H1 (cell line): ENCODE data around the gene MYO1G. TPM values are rescaled to one million over a fixed set of nuclear protein-coding genes. Genes with fewer than 3 reads are reported as not detected.

Experiments
- CTCF ChIA-PET: fragments of 300-600 bp; sonication (Branson Sonifier 250); formaldehyde crosslinking; loops from one replicate; lab custom pipeline; 2021; ENCODE audit not compliant: partially characterized antibody; lab: Charles Lee
- POLR2A ChIA-PET: fragments of 300-600 bp; sonication (Branson Sonifier 250); formaldehyde crosslinking; loops from one replicate; lab custom pipeline; 2021; ENCODE audit warnings: inconsistent platforms; ENCODE audit not compliant: partially characterized antibody; lab: Charles Lee
- DNase-seq, 2 experiments: peaks; one replicate each; pipeline versions ENCODE4 v3.0.0 to v3.0.0-alpha.2; 2010 to 2022; ENCODE audit warnings: low spot score in 2 of 2, low read depth in 1 of 2, mixed read lengths in 1 of 2
- FAIRE-seq: peaks from 2 replicates; lab custom pipeline; 2011; peaks lifted over from hg19 to GRCh38; lab: Jason Lieb, UNC
- H2AFZ ChIP-seq: 2 replicates; pipeline ENCODE4 v1.8.1; 2012; ENCODE audit warnings: low read length, inconsistent platforms
- H2AK5ac ChIP-seq: 2 replicates; pipeline ENCODE4 v1.6.1; 2013; ENCODE audit warnings: low read depth, low read length
- H2BK120ac ChIP-seq: replicated peaks from 2 replicates; pipeline ENCODE3; 2013; ENCODE audit warnings: low read depth, low read length, inconsistent platforms
- H2BK12ac ChIP-seq: 2 replicates; pipeline ENCODE4 v1.6.1; 2013; ENCODE audit warnings: low read depth, low read length
- H2BK15ac ChIP-seq: 2 replicates; pipeline ENCODE4 v1.6.1; 2013; ENCODE audit warnings: low read length
- H2BK20ac ChIP-seq: 2 replicates; pipeline ENCODE4 v1.6.1; 2013; ENCODE audit warnings: low read length
- H2BK5ac ChIP-seq: 2 replicates; pipeline ENCODE4 v1.6.1; 2013; ENCODE audit warnings: low read depth, low read length
- H3K14ac ChIP-seq: 2 replicates; pipeline ENCODE4 v1.6.1; 2013; ENCODE audit warnings: inconsistent platforms; ENCODE audit not compliant: insufficient read length
- H3K18ac ChIP-seq: 2 replicates; pipeline ENCODE4 v1.6.1; 2013; ENCODE audit warnings: low read length; ENCODE audit errors: extremely low read depth
- H3K23ac ChIP-seq: 2 replicates; pipeline ENCODE4 v1.6.1; 2013; ENCODE audit warnings: inconsistent platforms; ENCODE audit not compliant: insufficient read length
- H3K23me2 ChIP-seq: 2 replicates; pipeline ENCODE4 v1.6.1; 2013; ENCODE audit warnings: low read depth, low read length
- H3K27ac ChIP-seq: 2 replicates; pipeline ENCODE4 v1.6.1; 2011; ENCODE audit warnings: low read depth, low read length, inconsistent platforms
- H3K27me3 ChIP-seq, 4 experiments: replicated peaks in 1 of 4; 1 replicate in 1 of 4; 2 replicates in 3 of 4; pipeline versions ENCODE4 v1.6.1 to v1.8.1; 2011 to 2013; ENCODE audit warnings: low read length in 3 of 4, mild to moderate bottlenecking in 3 of 4, inconsistent platforms in 2 of 4, mixed read lengths in 2 of 4, moderate library complexity in 1 of 4; ENCODE audit not compliant: control insufficient read depth in 3 of 4, insufficient read depth in 3 of 4; ENCODE audit errors: extremely low read depth in 1 of 4
- H3K36me3 ChIP-seq, 4 experiments: 2 replicates each; pipeline versions ENCODE4 v1.6.1 to v1.8.1; 2011 to 2013; ENCODE audit warnings: mild to moderate bottlenecking in 4 of 4, low read length in 3 of 4, moderate library complexity in 2 of 4, control low read depth in 1 of 4, inconsistent platforms in 1 of 4; ENCODE audit not compliant: insufficient read depth in 4 of 4, control insufficient read depth in 2 of 4
- H3K4ac ChIP-seq: replicated peaks from 2 replicates; pipeline ENCODE3; 2013; ENCODE audit warnings: low read length, low read depth, mixed read lengths, inconsistent platforms; ENCODE audit not compliant: insufficient read length
- H3K4me1 ChIP-seq, 4 experiments: replicated peaks in 1 of 4; 1 replicate in 1 of 4; 2 replicates in 3 of 4; pipeline versions ENCODE4 v1.6.1 to v1.8.1; 2011 to 2013; ENCODE audit warnings: low read length in 3 of 4, inconsistent platforms in 2 of 4, mixed read lengths in 1 of 4; ENCODE audit not compliant: insufficient read depth in 4 of 4, control insufficient read depth in 3 of 4
- H3K4me2 ChIP-seq, 2 experiments: 2 replicates each; pipeline versions ENCODE4 v1.6.1 to v1.8.1; 2011 to 2013; ENCODE audit warnings: low read depth in 2 of 2, low read length in 2 of 2, control low read depth in 1 of 2, inconsistent platforms in 1 of 2, mild to moderate bottlenecking in 1 of 2; ENCODE audit not compliant: insufficient read depth in 1 of 2
- H3K4me3 ChIP-seq, 4 experiments: fragments of 200-600, 300-600 bp in 1 of 4; sonication (generic), shearing (Covaris generic), sonication (Bioruptor Twin) in 1 of 4; 2 replicates each; pipeline versions ENCODE4 v1.5.1 to v1.8.1; 2011 to 2016; ENCODE audit warnings: low read length in 4 of 4, low read depth in 3 of 4, control low read depth in 2 of 4, inconsistent platforms in 2 of 4, mild to moderate bottlenecking in 2 of 4, mixed read lengths in 1 of 4, moderate library complexity in 1 of 4; ENCODE audit not compliant: insufficient read depth in 2 of 4; ENCODE audit errors: extremely low read depth in 1 of 4
- H3K56ac ChIP-seq: replicated peaks from 2 replicates; pipeline ENCODE3; 2013; ENCODE audit warnings: low read depth, mild to moderate bottlenecking, mixed read lengths, low read length, inconsistent platforms; ENCODE audit not compliant: insufficient read length
- H3K79me1 ChIP-seq: 2 replicates; pipeline ENCODE4 v1.6.1; 2013; ENCODE audit warnings: low read depth, low read length, control low read depth
- H3K79me2 ChIP-seq, 2 experiments: 2 replicates each; pipeline versions ENCODE4 v1.6.1 to v1.8.1; 2012 to 2013; ENCODE audit warnings: low read length in 2 of 2, mild to moderate bottlenecking in 2 of 2, inconsistent platforms in 1 of 2; ENCODE audit not compliant: insufficient read depth in 2 of 2, control insufficient read depth in 1 of 2
- H3K9ac ChIP-seq, 4 experiments: replicated peaks in 1 of 4; 1 replicate in 1 of 4; 2 replicates in 3 of 4; pipeline versions ENCODE4 v1.6.1 to v1.8.1; 2011 to 2013; ENCODE audit warnings: low read depth in 3 of 4, low read length in 3 of 4, control low read depth in 2 of 4, mild to moderate bottlenecking in 2 of 4, moderate library complexity in 2 of 4, inconsistent platforms in 1 of 4; ENCODE audit errors: extremely low read depth in 1 of 4
- H3K9me3 ChIP-seq, 2 experiments: 2 replicates each; pipeline versions ENCODE4 v1.6.1 to v1.8.1; 2012 to 2013; ENCODE audit warnings: mild to moderate bottlenecking in 2 of 2, moderate library complexity in 2 of 2, control low read depth in 1 of 2, inconsistent platforms in 1 of 2, low read depth in 1 of 2, low read length in 1 of 2, mixed read lengths in 1 of 2; ENCODE audit not compliant: insufficient read depth in 2 of 2
- H4K20me1 ChIP-seq, 2 experiments: replicated peaks in 1 of 2; 2 replicates each; pipeline versions ENCODE3 to v1.8.1; 2011 to 2013; ENCODE audit warnings: inconsistent platforms in 2 of 2, low read length in 2 of 2, mild to moderate bottlenecking in 1 of 2; ENCODE audit not compliant: insufficient read depth in 2 of 2, control insufficient read depth in 1 of 2
- H4K5ac ChIP-seq: 2 replicates; pipeline ENCODE4 v1.6.1; 2013; ENCODE audit warnings: low read length, low read depth, mixed read lengths, inconsistent platforms; ENCODE audit not compliant: insufficient read length
- H4K8ac ChIP-seq: 2 replicates; pipeline ENCODE4 v1.8.0; 2013; ENCODE audit warnings: mild to moderate bottlenecking, moderate library complexity, low read length, inconsistent platforms; ENCODE audit not compliant: insufficient read depth; ENCODE audit errors: extremely low read depth
- H4K91ac ChIP-seq: replicated peaks from 2 replicates; pipeline ENCODE3; 2013; ENCODE audit warnings: low read length, mixed read lengths, inconsistent platforms; ENCODE audit not compliant: insufficient read length
- BACH1 ChIP-seq: IDR thresholded peaks from 2 replicates; pipeline ENCODE4 v1.6.1; 2012; ENCODE audit warnings: low read length, improper control_type of control experiment
- CEBPB ChIP-seq: IDR thresholded peaks from 2 replicates; pipeline ENCODE4 v1.6.1; 2012; ENCODE audit warnings: low read depth, low read length
- CTBP2 ChIP-seq: IDR thresholded peaks from 2 replicates; pipeline ENCODE4 v1.7.0; 2011; ENCODE audit warnings: borderline replicate concordance, mild to moderate bottlenecking, moderate library complexity, mixed read lengths, low read length; ENCODE audit not compliant: insufficient read depth, insufficient read length
- GABPA ChIP-seq: IDR thresholded peaks from 2 replicates; pipeline ENCODE4 v1.6.1; 2011; ENCODE audit warnings: mild to moderate bottlenecking, low read length, moderate library complexity, borderline replicate concordance; ENCODE audit not compliant: insufficient read depth
- HDAC6 ChIP-seq: IDR thresholded peaks from one replicate; pipeline ENCODE4 v1.7.1; 2012; ENCODE audit warnings: low read depth, mild to moderate bottlenecking, inconsistent platforms, low read length, moderate library complexity
- MAX ChIP-seq: IDR thresholded peaks from 2 replicates; pipeline ENCODE4 v1.6.1; 2012; ENCODE audit warnings: inconsistent platforms
- POU5F1 ChIP-seq: IDR thresholded peaks from 2 replicates; pipeline ENCODE4 v1.6.1; 2011; ENCODE audit warnings: low read depth, mild to moderate bottlenecking, low read length, moderate library complexity
- RXRA ChIP-seq: IDR thresholded peaks from 2 replicates; pipeline ENCODE4 v1.6.1; 2011; ENCODE audit warnings: low read depth, mild to moderate bottlenecking, low read length, moderate library complexity; ENCODE audit not compliant: insufficient read depth
- TAF1 ChIP-seq: IDR thresholded peaks from 2 replicates; pipeline ENCODE4 v1.6.1; 2011; ENCODE audit warnings: mild to moderate bottlenecking, low read depth, low read length
- TBP ChIP-seq: IDR thresholded peaks from 2 replicates; pipeline ENCODE4 v1.6.1; 2011; ENCODE audit warnings: low read depth, low read length, improper control_type of control experiment
- TCF12 ChIP-seq: IDR thresholded peaks from 2 replicates; pipeline ENCODE4 v1.6.1; 2011; ENCODE audit warnings: low read depth, mild to moderate bottlenecking, low read length
- WGBS, 2 experiments: shearing (Covaris generic) in 1 of 2; methylation state at CpG; one replicate each; pipeline versions ENCODE4 v1.1.6 to v1.1.7; 2013 to 2015; ENCODE audit warnings: low lambda C conversion rate in 2 of 2, mixed read lengths in 2 of 2, inconsistent platforms in 1 of 2, low coverage in 1 of 2, missing lambda C conversion rate in 1 of 2; ENCODE audit not compliant: insufficient replicate concordance in 2 of 2, insufficient coverage in 1 of 2, insufficient read length in 1 of 2; ENCODE audit errors: extremely low coverage in 1 of 2, missing lambda C conversion rate in 1 of 2; 5-methylcytosine and 5-hydroxymethylcytosine counted together
- polyA plus RNA-seq, 7 experiments: library from polyadenylated mRNA; depleted of rRNA in 3 of 7; stranded (reverse) in 5 of 7; unstranded in 2 of 7; fragments of >200 nt in 5 of 7; fragments of 200-250 nt in 2 of 7; gene quantifications; 1 replicate in 5 of 7; 2 replicates in 1 of 7; 4 replicates in 1 of 7; pipeline versions ENCODE4 v1.2.1 to v1.2.3, GENCODE V29; 2011 to 2013; ENCODE audit warnings: missing spikeins in 2 of 7, mixed read lengths in 2 of 7
- total RNA-seq: library from RNA; stranded (reverse); fragmentation: NEBNext Ultra II Directional; extraction: Animal tissue kit (Norgen Biotek cat#: 25700); gene quantifications from 2 replicates; pipeline ENCODE4 v1.2.1, GENCODE V29; 2021

MYO1G gene
- total and polyA plus RNA-seq, 2 of the 8 experiments (the other 6 are each of a cell fraction or from before 2014, with no cell fraction given) = 0.08 to 0.19 TPM

GRCh38 chr7:44966731-44967538 is 11.9 kb downstream of the MYO1G start:
- no peaks in the 10 kb centered on the region for H3K36me3 ChIP-seq
- H3K4me1 ChIP-seq = peaks cover 0 to 11% (median 4%) of the 10 kb centered on the region in 4 experiments; a peak in 5 of 7 replicates
- H3K9ac ChIP-seq = no peak overlapping the region
- H4K8ac ChIP-seq = peak overlapping the region; percentile 41; the same call in 1 of the 2 replicates
- no peak for FAIRE-seq
- H3K4me2 ChIP-seq = no peak overlapping the region
- H3K18ac ChIP-seq = no peak overlapping the region
- no peak overlapping the region for H2BK15ac ChIP-seq
- H4K5ac ChIP-seq = no peak overlapping the region
- H3K23me2 ChIP-seq = peaks cover 5% of the 10 kb centered on the region; the same call in 1 of the 2 replicates
- H3K4me3 ChIP-seq = no peak overlapping the region
- H4K91ac ChIP-seq = no peak overlapping the region
- H2BK20ac ChIP-seq = no peak overlapping the region
- no peak overlapping the region for H3K23ac ChIP-seq
- no peak overlapping the region for H2AK5ac ChIP-seq
- no peak overlapping the region for H2BK5ac ChIP-seq
- POLR2A ChIA-PET = interaction anchor here (1.1 to 17.9 kb wide), 2 partner anchors 8 to 16 kb away, joined by 3 to 327 read pairs; partner anchors contain the start of gene MYO1G
- H3K27me3 ChIP-seq = peaks cover 10 to 24% (median 18%) of the 10 kb centered on the region in 4 experiments; a peak in 6 of 7 replicates
- WGBS, 2 experiments = 86% methylated on average over 8 of the region's 9 CpGs; no CpG with 5 or more reads in 1 of the 2 experiments
- no peaks in the 10 kb centered on the region for H3K79me1 ChIP-seq
- no peak overlapping the region for H3K27ac ChIP-seq
- no peak overlapping the region for H2AFZ ChIP-seq
- H3K14ac ChIP-seq = no peak overlapping the region
- DNase-seq = no peak
- H4K20me1 ChIP-seq = no peaks in the 10 kb centered on the region
- no peaks in the 10 kb centered on the region for H3K9me3 ChIP-seq
- no peak overlapping the region for H2BK12ac ChIP-seq
- no peak overlapping the region for H2BK120ac ChIP-seq
- no peak overlapping the region for H3K4ac ChIP-seq
- H3K79me2 ChIP-seq = no peaks in the 10 kb centered on the region
- CTCF ChIA-PET = interaction anchor here (0.8 to 2.3 kb wide), 4 partner anchors 25 to 204 kb away, joined by 3 to 7 read pairs (median 4); no protein-coding TSS in a partner anchor
- no peak for TF ChIP-seq MAX
- no peak for TF ChIP-seq CTBP2
- TF ChIP-seq POU5F1 = no peak
- no peak for TF ChIP-seq CEBPB
- no peak for TF ChIP-seq RXRA
- TF ChIP-seq TBP = no peak
- TF ChIP-seq TCF12 = no peak
- TF ChIP-seq TAF1 = no peak
- no peak for TF ChIP-seq BACH1
- TF ChIP-seq HDAC6 = no peak
- TF ChIP-seq GABPA = no peak
- H3K56ac ChIP-seq = no peak overlapping the region
